HG03196 (cell line): ENCODE data around the gene CYSTM1.

Source experiments
- ATAC-seq: cut with Tn5 transposase; IDR thresholded peaks from one replicate; pipeline ENCODE4 v1.9.1; 2021; ENCODE audit not compliant: unreplicated experiment

The CYSTM1 gene

DNA sequence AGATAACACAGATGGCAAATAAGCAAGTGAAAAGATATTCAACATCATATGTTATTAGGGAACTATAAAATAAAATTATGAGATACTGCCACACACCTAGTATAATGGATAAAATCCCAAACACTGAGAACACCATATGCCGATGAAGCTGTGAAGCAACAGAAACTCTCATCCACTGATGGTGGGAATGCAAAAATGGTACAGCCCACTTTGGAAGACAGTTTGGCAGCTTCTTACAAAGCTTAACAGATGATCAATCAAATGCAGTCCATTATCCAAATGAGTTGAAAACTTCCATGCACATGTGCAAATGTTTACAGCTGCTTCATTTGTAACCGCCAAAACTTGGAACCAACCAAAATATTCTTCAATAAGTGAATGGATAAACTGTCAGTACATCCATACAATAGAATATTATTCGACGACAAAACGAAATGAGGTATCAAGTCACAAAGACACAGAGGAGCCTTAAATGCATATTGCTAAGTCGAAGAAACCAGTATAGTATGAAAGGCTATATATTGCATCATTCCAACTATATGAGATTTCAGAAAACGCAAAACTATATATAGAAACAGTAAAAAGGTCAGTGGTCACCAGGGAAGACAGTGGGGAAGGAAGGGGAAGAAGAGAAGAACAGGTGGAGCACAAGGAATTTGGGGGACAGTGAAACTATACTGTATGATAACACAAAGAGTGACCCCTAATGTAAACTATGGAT is 113.0 kb downstream of the CYSTM1 start:
- ATAC-seq: no peak

DNA sequence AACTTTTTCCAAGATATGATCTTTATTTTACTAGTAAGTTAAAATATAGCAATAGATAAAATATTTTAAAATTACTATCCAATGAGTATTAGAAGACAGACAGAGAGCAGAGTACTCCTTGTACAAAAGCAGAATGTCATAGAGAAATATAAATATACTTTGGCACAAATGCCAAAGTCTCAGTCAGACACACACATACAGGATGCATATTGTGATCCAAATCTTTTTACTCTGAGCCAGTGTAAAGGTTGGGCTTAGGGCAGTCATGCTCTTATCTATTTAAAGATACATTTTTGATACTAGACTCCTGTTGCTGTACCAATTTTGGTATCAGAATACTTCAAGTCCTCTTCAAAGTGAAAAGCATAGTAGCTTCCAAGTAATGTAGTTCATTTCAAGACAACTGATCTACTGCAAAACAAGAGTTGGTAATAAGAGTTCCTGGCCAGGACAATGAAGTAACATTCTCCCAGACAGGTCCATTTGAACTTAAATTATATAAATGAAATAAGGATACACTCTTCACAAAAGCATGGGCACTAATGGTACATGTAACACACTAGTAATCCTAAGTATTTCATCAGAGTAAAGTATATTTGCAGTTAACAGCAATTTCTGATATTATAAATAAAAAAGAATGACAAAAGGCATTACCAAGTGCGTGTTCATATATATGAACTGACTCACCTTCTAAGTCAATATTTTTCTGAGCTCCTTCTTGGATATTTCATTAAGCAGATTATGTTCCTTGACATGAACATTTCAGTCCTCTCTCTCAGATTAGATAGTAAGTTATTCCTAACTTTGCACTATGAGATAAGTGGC is 117.4 kb downstream of the CYSTM1 start:
- no peak for ATAC-seq
